Uterus (tissue), 4 donors: ENCODE data around the gene ASB5. TPM values are rescaled to one million over a fixed set of nuclear protein-coding genes. Genes with fewer than 3 reads are reported as not detected.
"Not testable (repeated sequence)": the region's sequence is repeated elsewhere in the genome, so short reads cannot be mapped to it uniquely, and the experiment has no call there.

Source experiments
- DNase-seq, 2 donors: peaks; one replicate each; pipeline ENCODE4 v3.0.0-alpha.2; 2019 to 2020
- H3K27ac ChIP-seq, 2 donors: fragments of 200-600 bp; sonication (generic); 1 replicate in 1 of 2; 2 replicates in 1 of 2; pipeline ENCODE4 v1.5.1; 2016 to 2018
- H3K27me3 ChIP-seq, 2 donors: fragments of 200-600 bp; sonication (generic); one replicate each; pipeline ENCODE4 v1.5.1; 2018 to 2019; ENCODE audit warnings: control low read depth in 1 of 2
- H3K36me3 ChIP-seq, 2 donors: fragments of 200-600 bp; sonication (generic); one replicate each; pipeline ENCODE4 v1.5.1; 2019; ENCODE audit warnings: control low read depth in 1 of 2
- H3K4me1 ChIP-seq, 2 donors: fragments of 200-600 bp; sonication (generic); one replicate each; pipeline ENCODE4 v1.5.1; 2018 to 2019; ENCODE audit warnings: control low read depth in 1 of 2
- H3K4me3 ChIP-seq, 2 donors: fragments of 200-600 bp; sonication (generic); 1 replicate in 1 of 2; 2 replicates in 1 of 2; pipeline ENCODE4 v1.5.1; 2018 to 2019; ENCODE audit warnings: mild to moderate bottlenecking in 1 of 2
- H3K9me3 ChIP-seq, 2 donors: fragments of 200-600 bp; sonication (generic); one replicate each; pipeline ENCODE4 v1.5.1; 2019; ENCODE audit warnings: control low read depth in 1 of 2
- POLR2A ChIP-seq, 2 donors: fragments of 450-650 bp; IDR thresholded peaks; one replicate each; pipeline ENCODE4 v1.6.1; 2016; ENCODE audit warnings: antibody characterized with exemption in 2 of 2, mild to moderate bottlenecking in 1 of 2, moderate library complexity in 1 of 2
- intact Hi-C: fragments of 100-400 bp; cut with DNase I; formaldehyde crosslinking; loops from one replicate; pipeline ENCODE4 v1.15.1; 2023; ENCODE audit warnings: low total_unique reads
- total RNA-seq, 4 donors: library from RNA; depleted of rRNA in 3 of 4; stranded (reverse); fragments of >200 nt in 3 of 4; gene quantifications; one replicate each; pipeline versions ENCODE4 v1.1.0 to v1.2.4, GENCODE V29; 2014 to 2023
- TF ChIP-seq, protein P1 (sequence below), 4 experiments: fragments of 200-600 bp in 2 of 4; fragments of 450-650 bp in 2 of 4; sonication (generic) in 2 of 4; IDR thresholded peaks; one replicate each; pipeline ENCODE4 v1.5.1; 2016 to 2019; ENCODE audit warnings: antibody characterized with exemption in 4 of 4, mild to moderate bottlenecking in 2 of 4, moderate library complexity in 1 of 4
- donor health status: DM: yes; HTN: yes; CAD: no.

The ASB5 gene
- total RNA-seq, 4 donors from 2014 or later = 0.28 to 0.37 TPM; not detected in 2

DNA sequence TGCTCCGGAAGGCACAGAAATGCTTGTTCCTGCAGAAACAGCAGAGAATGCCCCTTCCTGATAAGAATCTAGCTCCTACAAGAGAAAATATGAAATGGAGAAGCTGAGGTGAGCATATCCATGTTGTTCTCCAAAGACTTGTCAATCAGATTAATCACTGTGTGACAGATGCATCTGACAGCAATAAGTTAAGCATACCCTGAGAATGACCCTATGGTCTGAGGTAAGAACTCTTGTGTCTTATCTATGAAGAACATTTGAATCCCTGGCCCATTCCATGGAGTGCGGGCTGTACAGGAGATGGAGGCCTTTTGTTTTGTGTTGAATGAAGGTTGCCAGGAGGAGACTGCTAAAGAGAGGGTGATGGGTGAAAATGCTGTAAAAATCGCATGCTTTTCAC is 21.5 kb upstream of the ASB5 start:
- DNase-seq = no peak
- Histone ChIP-seq H3K36me3 (no peaks in the 10 kb centered on the region), H3K9me3 (no peaks in the 10 kb centered on the region), H3K4me1 (no peaks in the 10 kb centered on the region), H3K27ac (no peak overlapping the region), H3K27me3 (no peaks in the 10 kb centered on the region), H3K4me3 (no peak overlapping the region)
- TF ChIP-seq, protein P1, sequence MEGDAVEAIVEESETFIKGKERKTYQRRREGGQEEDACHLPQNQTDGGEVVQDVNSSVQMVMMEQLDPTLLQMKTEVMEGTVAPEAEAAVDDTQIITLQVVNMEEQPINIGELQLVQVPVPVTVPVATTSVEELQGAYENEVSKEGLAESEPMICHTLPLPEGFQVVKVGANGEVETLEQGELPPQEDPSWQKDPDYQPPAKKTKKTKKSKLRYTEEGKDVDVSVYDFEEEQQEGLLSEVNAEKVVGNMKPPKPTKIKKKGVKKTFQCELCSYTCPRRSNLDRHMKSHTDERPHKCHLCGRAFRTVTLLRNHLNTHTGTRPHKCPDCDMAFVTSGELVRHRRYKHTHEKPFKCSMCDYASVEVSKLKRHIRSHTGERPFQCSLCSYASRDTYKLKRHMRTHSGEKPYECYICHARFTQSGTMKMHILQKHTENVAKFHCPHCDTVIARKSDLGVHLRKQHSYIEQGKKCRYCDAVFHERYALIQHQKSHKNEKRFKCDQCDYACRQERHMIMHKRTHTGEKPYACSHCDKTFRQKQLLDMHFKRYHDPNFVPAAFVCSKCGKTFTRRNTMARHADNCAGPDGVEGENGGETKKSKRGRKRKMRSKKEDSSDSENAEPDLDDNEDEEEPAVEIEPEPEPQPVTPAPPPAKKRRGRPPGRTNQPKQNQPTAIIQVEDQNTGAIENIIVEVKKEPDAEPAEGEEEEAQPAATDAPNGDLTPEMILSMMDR (IDR thresholded peaks at IDR 0.05) = no peak
- TF ChIP-seq POLR2A (IDR thresholded peaks at IDR 0.05) = no peak
- intact Hi-C loops = no loop called here

DNA sequence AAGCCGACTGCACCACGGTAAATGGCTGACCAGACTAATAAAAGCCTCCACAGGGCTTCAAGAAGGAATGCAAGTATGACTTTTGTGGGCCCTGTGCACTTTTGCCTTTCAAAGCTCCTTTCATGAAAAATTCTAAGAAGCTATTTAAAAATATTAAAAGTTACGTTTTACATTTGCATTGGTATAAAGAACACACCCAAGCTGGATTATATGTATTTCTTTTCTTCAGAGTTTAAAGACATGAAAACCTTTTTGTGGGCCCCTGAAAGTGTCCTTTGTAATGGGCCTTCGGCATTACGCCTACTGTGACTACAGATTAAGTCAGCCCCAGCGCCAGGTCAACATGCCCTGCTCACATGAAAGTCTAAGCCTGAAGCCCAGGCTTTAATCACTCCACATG is 20.5 kb upstream of the ASB5 start:
- no peaks in the 10 kb centered on the region for H3K9me3 ChIP-seq
- H3K4me3 ChIP-seq = no peak overlapping the region
- TF ChIP-seq, protein P1 (IDR thresholded peaks at IDR 0.05) = no peak
- TF ChIP-seq POLR2A (IDR thresholded peaks at IDR 0.05) = no peak
- intact Hi-C loops = no loop called here
- no peak for DNase-seq
- H3K36me3 ChIP-seq = no peaks in the 10 kb centered on the region
- H3K27me3 ChIP-seq = no peaks in the 10 kb centered on the region
- H3K27ac ChIP-seq = no peak overlapping the region
- H3K4me1 ChIP-seq = no peaks in the 10 kb centered on the region

DNA sequence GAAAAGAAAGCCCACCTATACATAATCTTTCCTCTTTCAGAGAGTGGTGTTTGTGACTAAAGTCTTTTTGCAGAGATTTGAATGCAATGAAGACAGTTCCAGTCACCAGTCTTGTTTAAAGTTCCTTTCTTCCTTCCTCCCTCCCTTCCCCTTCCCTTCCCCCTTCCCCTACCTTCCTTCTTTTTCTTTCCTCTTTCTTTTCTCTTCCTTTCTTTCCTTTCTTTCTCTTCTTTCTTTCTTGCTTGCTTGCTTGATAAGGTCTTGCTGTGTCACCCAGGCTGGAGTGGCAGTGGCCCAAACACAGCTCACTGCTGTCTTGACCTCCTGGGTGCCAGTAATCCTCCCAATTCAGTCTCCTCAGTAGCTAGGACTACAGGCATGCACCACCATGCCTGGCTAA is 19.0 kb upstream of the ASB5 start:
- no peak for TF ChIP-seq POLR2A (IDR thresholded peaks at IDR 0.05)
- TF ChIP-seq, protein P1 (IDR thresholded peaks at IDR 0.05) = no peak
- no peaks in the 10 kb centered on the region for H3K27me3 ChIP-seq
- H3K9me3 ChIP-seq = no peaks in the 10 kb centered on the region
- no peak for DNase-seq
- H3K27ac ChIP-seq = no peak overlapping the region
- no peaks in the 10 kb centered on the region for H3K4me1 ChIP-seq
- H3K4me3 ChIP-seq = no peak overlapping the region
- H3K36me3 ChIP-seq = no peaks in the 10 kb centered on the region
- intact Hi-C loops = no loop called here

DNA sequence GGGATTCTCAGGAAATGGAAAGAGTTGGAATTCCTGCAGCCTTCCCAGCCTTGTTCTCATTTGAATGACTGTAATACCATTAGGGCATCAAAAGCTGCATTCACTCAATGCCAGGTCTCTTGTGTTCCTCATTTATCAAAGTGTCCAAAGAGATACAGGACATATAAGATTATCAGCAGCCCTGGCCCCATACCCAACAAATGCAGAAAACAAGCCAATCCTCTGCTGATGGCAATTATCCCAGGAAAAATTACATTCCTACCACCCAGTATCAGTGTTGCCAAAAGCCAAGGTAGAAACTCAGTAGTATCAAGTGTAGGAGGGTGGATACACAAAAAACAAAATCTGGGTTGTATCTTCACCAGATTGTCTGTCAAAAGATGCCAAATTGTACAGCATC is 18.5 kb upstream of the ASB5 start:
- TF ChIP-seq POLR2A (IDR thresholded peaks at IDR 0.05) = no peak
- TF ChIP-seq, protein P1 (IDR thresholded peaks at IDR 0.05) = no peak
- Histone ChIP-seq H3K27ac (no peak overlapping the region), H3K4me3 (no peak overlapping the region), H3K4me1 (no peaks in the 10 kb centered on the region), H3K9me3 (no peaks in the 10 kb centered on the region), H3K27me3 (no peaks in the 10 kb centered on the region), H3K36me3 (no peaks in the 10 kb centered on the region)
- intact Hi-C loops = no loop called here
- no peak for DNase-seq

DNA sequence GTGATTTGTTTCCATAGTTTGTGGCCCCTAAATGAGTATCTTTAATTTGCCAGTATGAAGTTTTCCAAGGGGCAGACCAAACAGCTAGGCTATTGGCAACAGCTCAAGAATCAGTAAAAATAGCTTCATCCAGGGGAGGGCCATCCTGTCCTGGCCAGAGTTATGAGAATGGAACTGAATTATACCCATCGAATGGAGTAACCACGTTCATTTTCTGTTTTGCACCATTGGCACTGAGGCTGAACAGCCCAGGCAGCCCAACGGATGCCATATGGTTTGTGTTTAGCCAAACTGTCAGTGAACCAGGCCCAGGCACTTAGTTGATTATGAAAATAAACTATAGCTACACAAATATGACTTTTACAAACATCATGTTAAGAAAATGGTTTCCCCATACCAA is 17.7 kb upstream of the ASB5 start:
- TF ChIP-seq POLR2A (IDR thresholded peaks at IDR 0.05) = no peak
- TF ChIP-seq, protein P1 (IDR thresholded peaks at IDR 0.05) = no peak
- Histone ChIP-seq H3K4me1 (no peaks in the 10 kb centered on the region), H3K27me3 (no peaks in the 10 kb centered on the region), H3K4me3 (no peak overlapping the region), H3K36me3 (no peaks in the 10 kb centered on the region), H3K9me3 (no peaks in the 10 kb centered on the region), H3K27ac (no peak overlapping the region)
- intact Hi-C loops = no loop called here
- DNase-seq = no peak

DNA sequence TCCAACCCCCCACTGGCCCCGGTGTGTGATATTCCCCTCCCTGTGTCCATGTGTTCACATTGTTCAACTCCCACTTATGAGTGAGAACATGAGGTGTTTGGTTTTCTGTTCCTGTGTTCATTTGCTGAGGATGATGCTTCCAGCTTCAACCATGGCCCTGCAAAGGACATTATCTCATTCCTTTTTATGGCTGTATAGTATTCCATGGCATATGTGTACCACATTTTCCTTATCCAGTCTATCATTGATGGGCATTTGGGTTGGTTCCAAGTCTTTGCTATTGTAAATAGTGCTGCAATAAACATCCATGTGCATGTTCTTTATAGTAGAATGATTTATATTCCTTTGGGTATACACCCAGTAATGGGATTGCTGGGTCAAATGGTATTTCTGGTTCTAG is 10.5 kb upstream of the ASB5 start:
- H3K4me3 ChIP-seq, H3K4me1 ChIP-seq, H3K27ac ChIP-seq, H3K9me3 ChIP-seq, H3K36me3 ChIP-seq, DNase-seq, intact Hi-C loops, H3K27me3 ChIP-seq: not testable (repeated sequence)
